Measurements from ENCODE around the gene LGALS3.

- TF ChIP-seq CTCF (IDR thresholded peaks at IDR 0.05) (peak; percentile 31 to 55 (median 46)), POLR2A (IDR thresholded peaks at IDR 0.05) (no peak)
These were observed 4.4 kb downstream of the LGALS3 start for GRCh38 chr14:55133416-55133815.
